NCI-H128 (cell line): ENCODE measurements around the gene EXOC2.

Experiments used
- DNase-seq: peaks from one replicate; lab custom pipeline; 2025; ENCODE audit not compliant: unreplicated experiment; lab: John Stamatoyannopoulos, UW

Gene EXOC2

DNA sequence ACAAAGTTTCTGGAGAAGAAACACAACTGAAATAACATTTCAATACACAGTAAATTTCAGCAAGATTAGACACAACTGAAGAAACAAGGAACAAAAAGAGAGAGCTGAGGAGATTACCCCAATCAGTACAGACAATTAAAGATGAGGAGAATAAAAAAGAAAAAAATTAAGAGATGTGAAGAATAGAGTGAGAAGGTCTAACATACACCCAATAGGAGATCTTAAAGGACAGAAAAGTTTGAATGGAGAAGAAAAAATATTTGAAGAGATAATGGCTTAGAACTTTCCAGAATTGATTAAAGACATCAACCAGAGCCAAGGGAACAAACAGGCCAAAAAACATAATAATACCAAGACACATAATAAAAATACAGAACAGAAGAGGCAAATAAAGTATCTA is 152.4 kb downstream of the EXOC2 start:
- no peak for DNase-seq

DNA sequence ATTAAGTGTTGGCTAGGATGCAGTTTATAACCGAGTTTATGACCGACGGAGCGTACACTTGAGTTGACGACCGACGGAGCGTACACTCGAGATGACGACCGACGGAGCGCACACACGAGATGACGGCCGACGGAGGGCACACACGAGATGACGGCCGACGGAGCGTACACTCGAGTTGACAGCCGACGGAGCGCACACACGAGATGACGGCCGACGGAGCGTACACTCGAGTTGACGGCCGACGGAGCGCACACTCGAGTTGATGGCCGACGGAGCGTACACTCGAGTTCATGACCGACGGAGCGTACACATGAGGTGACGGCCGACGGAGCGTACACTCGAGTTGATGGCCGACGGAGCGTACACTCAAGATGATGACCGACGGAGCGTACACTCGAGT is 155.8 kb downstream of the EXOC2 start:
- DNase-seq, result no peak

GRCh38 chr6:530425-530824 is 162.5 kb downstream of the EXOC2 start:
- no peak for DNase-seq

- no peak for DNase-seq
Measured at GRCh38 chr6:528989-529388, 163.9 kb downstream of the EXOC2 start.

- no peak for DNase-seq
Measured at GRCh38 chr6:527989-528673, 164.8 kb downstream of the EXOC2 start.

- DNase-seq, result no peak
Measured at GRCh38 chr6:524803-525202, 168.1 kb downstream of the EXOC2 start.

GRCh38 chr6:520820-521219 is 172.1 kb downstream of the EXOC2 start:
- no peak for DNase-seq

DNA sequence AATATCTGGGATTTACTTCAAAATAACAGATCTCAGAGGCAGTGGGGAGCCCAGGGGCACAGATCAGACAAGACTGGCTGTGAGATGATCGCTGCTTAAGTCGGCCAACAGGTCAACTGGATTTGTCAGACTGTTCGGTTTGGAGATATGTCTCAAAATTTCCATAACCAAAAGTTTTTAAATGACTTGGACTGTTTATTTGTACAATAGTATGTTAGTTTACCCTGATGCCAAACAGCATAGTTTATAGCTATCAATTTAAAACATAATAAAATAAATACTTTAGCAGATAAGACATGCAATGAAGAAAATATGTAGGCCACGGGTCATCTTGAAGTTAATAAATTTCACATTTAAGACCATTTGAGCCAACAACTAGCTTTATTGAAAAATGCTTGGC is 174.7 kb downstream of the EXOC2 start:
- no peak for DNase-seq

DNA sequence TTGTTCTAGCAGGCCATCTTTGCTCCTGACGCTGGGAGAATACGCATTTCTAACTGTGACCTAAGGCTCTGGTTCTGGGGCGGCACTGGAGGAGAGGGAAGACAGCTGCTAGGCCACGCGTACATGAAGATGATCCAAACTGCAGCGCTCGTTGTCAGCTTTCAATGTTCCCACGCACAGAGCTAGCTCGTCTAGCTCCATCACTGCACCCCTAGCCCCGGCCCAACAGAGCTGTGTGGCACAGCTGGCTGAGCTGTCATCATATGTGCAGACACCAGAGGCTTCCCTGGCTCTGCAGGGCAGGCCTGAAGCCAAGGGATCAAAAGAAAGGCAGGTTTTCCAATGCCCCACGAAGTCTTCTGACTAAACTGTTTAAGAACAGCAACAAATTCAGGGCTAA is 176.7 kb downstream of the EXOC2 start:
- DNase-seq, result no peak

GRCh38 chr6:515267-515666 is 177.7 kb downstream of the EXOC2 start:
- DNase-seq, result no peak

DNA sequence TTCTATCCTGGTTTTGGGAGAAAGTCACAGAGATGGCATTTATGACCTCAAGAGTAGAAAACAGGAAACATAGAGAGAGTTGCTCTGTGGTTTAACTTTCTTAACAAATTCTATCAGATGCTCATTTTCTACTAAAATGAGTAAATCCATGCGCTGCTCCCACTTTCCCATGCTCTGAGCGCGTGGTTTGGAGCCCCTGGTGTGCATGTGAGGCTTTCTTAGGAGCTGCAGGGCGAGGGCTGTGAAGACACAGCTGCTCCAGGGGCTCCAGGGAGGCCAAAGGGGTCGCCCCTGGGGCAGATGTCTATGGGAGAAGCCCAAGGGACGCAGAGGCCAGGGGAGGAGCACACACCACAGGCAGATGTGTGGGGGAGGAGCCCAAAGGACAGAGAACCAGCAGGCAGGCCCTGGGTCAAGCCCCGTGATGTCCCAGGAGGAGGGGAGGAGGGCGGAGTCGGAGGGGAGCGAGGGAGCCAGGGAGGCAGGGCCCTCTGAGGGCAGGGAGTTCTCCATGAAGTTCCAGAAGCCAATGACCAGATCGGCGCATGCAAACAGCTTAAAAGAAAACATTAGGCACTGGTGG is 178.5 kb downstream of the EXOC2 start:
- DNase-seq, result no peak

GRCh38 chr6:513961-514360 is 179.0 kb downstream of the EXOC2 start:
- no peak for DNase-seq

- DNase-seq, result no peak
Measured at GRCh38 chr6:513058-513457, 179.9 kb downstream of the EXOC2 start.

DNA sequence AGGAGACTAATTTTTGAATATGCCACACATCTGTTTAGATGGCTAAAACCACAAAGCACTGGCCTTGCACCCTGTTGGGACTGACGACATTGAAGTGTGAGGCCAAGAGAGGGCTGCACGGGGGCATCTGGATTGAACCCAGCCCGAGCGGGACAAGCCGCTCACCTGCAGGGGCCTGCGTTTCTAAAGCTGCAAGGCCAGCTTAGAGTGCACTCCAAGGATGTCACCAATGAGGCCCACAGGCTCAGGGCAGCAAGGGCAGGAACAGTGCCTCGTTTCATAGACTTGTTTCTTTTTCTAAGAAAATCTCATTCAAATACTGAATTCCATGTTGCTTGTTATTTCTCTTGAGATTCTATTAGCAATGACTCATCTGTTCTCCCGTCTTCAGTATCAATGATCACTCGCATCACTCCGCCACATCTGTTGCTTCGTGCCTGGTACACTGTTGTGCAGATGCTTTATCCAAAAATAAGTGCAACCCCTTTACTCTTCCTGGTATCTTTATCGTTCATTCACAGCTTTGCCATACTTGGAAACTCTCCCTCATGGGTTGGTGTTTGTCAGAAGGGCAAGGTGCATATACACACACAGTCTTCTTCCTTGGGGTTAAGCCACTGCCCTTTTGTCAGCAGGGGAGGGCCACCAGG is 181.3 kb downstream of the EXOC2 start:
- no peak for DNase-seq

DNA sequence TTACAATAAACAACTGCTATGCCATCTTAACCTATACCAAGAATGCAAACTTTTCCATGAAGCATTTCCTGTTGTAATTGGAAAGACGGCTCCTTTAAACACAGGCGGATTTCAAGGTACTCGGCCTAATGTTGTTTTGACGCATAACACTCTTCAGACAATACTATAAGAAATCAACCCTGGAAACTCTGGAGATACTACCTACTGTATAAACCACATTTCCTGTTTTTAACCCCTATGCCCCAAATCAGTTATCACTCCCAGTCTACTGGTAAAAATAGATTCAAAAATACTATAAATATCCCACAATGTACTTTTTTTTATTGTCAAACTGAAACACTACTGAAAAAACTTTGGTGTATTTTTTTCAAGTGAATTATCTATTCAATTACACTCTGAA is 183.3 kb downstream of the EXOC2 start:
- no peak for DNase-seq

- no peak for DNase-seq
Measured at GRCh38 chr6:508614-509013, 184.3 kb downstream of the EXOC2 start.

- no peak for DNase-seq
Measured at GRCh38 chr6:508006-508405, 184.9 kb downstream of the EXOC2 start.

GRCh38 chr6:506920-507622 is 185.9 kb downstream of the EXOC2 start:
- DNase-seq, result no peak

- DNase-seq, result no peak
Measured at GRCh38 chr6:506508-506907, 186.4 kb downstream of the EXOC2 start.

DNA sequence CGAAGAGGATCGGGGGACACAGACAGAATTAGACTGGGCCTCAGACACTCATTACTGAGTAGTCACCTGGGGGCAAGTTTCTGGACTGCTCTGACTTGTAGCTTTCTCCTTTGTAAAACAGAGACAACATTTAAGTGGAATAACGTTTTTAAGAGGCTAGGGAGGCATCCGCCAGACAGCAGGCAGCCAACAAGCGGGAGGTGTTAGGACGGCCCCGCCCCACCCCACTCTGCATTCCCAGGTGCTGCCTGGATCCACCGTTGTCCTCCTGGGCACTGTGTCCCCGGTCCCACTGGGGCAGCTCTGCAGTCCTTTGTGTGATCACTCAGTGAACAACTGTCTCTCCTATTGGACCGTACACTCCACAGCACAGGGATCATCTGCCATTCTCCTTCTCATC is 187.6 kb downstream of the EXOC2 start:
- no peak for DNase-seq

- no peak for DNase-seq
Measured at GRCh38 chr6:504446-504980, 188.4 kb downstream of the EXOC2 start.
